ENCODE results near the gene ARL2BP. TPM values are rescaled to one million over a fixed set of nuclear protein-coding genes. Genes with fewer than 3 reads are reported as not detected.
A peak's percentile ranks its signal among the peaks of the same experiment; 100 is the strongest.

The ARL2BP gene
- total and polyA plus RNA-seq, 10 of the 15 experiments (the other 5 are each of a cell fraction or from before 2014, with no cell fraction given): 12.5 to 56.6 (median 29.7) TPM

DNA sequence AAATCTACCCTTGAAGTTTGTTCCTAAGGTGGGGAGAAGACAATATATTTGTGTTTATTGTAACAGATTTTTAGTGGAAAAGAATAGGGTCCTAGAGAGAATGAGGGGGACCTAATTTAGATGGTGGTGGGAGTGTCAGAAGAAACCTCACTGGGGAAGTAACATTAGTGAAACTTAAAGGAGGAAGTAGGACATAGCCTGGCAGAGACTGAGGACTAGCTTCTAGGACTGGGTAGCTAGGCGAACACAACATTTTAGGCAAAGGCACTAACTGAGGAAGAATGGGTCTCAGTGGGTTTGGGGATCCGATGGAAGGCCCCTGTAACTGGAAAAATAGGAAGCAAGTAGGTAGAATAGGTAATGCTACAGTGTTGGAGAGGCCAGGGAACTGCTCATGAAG lies 4.2 kb upstream of the ARL2BP start:
- Histone ChIP-seq H3K9ac (ENCODE audit: control insufficient read depth, insufficient read depth, low read length) (no peak overlapping the region), H4K20me1 (ENCODE audit: control insufficient read depth, insufficient read depth) (no peaks in the 10 kb centered on the region), H2AFZ (ENCODE audit: control insufficient read depth, low read depth, low read length) (no peak overlapping the region), H3K36me3 (ENCODE audit: control insufficient read depth in 2 of 2, insufficient read depth in 2 of 2, low read length in 1 of 2) (peaks cover 0 to 18% of the 10 kb centered on the region in 2 experiments; a peak in 2 of 4 replicates), H3K4me2 (ENCODE audit: control insufficient read depth, insufficient read depth) (no peak overlapping the region), H3K27me3 (replicated peaks in 1 of 2; ENCODE audit: control insufficient read depth in 2 of 2, insufficient read depth in 2 of 2, low read length in 1 of 2) (no peaks in the 10 kb centered on the region), H3K9me3 (replicated peaks; ENCODE audit: control insufficient read depth, insufficient read depth, low read length) (no peaks in the 10 kb centered on the region), H3K79me2 (ENCODE audit: control insufficient read depth, insufficient read depth, low read length) (peaks cover 3% of the 10 kb centered on the region), H3K4me1 (ENCODE audit: control insufficient read depth, insufficient read depth, low read length) (peaks cover 17% of the 10 kb centered on the region; the same call in 1 of the 2 replicates), H3K27ac (ENCODE audit: control insufficient read depth, insufficient read depth) (no peak overlapping the region), H3K4me3 (no peak overlapping the region)
- intact Hi-C loops (cut with micrococcal nuclease; ENCODE audit: unreplicated experiment) (no loop called here), in situ Hi-C loops (cut with MboI) (no loop called here)
- RAD21 ChIA-PET (ENCODE audit: unreplicated experiment): interaction anchor here (0.6 to 3.3 kb wide), 8 partner anchors 20 to 271 kb away, joined by 3 to 14 read pairs (median 3); partner anchors contain the start of genes PSME3IP1 and RSPRY1
- BruUV-seq (replicated peaks): no TSS peak
- FAIRE-seq (no peak), DNase-seq (ENCODE audit: low read depth, low spot score) (no peak), ATAC-seq (peak; percentile 11; the same call in 2 of the 3 replicates)
- POLR2A ChIA-PET: interaction anchor here (0.5 to 7.1 kb wide), 6 partner anchors 10 to 59 kb away, joined by 3 to 35 read pairs (median 4); partner anchors contain the start of genes PSME3IP1 and RSPRY1
- SMC1A ChIA-PET (ENCODE audit: uncharacterized antibody, unreplicated experiment): interaction anchor here (0.7 to 8.4 kb wide), 10 partner anchors 8 to 177 kb away, joined by 3 to 39 read pairs (median 5); partner anchors contain the start of genes PSME3IP1 and RSPRY1
- WGBS (ENCODE audit: insufficient coverage, insufficient replicate concordance, low lambda C conversion rate, missing lambda C conversion rate): 26% methylated on average over 2 of the region's 2 CpGs
- CTCF ChIA-PET: interaction anchor here (0.5 to 4.3 kb wide), 10 partner anchors 40 to 274 kb away, joined by 3 to 19 read pairs (median 4); partner anchors contain the start of gene CPNE2
- TF ChIP-seq IKZF1 (conservative IDR thresholded peaks at IDR 0.05): peak; percentile 42; the same call in 1 of the 2 replicates
- no peak for TF ChIP-seq NR2C1 (IDR thresholded peaks at IDR 0.05)
- peak; percentile 23; the same call in 1 of the 2 replicates for TF ChIP-seq NFIC (IDR thresholded peaks at IDR 0.05; ENCODE audit: low read depth, low read length)
- TF ChIP-seq, protein P1, sequence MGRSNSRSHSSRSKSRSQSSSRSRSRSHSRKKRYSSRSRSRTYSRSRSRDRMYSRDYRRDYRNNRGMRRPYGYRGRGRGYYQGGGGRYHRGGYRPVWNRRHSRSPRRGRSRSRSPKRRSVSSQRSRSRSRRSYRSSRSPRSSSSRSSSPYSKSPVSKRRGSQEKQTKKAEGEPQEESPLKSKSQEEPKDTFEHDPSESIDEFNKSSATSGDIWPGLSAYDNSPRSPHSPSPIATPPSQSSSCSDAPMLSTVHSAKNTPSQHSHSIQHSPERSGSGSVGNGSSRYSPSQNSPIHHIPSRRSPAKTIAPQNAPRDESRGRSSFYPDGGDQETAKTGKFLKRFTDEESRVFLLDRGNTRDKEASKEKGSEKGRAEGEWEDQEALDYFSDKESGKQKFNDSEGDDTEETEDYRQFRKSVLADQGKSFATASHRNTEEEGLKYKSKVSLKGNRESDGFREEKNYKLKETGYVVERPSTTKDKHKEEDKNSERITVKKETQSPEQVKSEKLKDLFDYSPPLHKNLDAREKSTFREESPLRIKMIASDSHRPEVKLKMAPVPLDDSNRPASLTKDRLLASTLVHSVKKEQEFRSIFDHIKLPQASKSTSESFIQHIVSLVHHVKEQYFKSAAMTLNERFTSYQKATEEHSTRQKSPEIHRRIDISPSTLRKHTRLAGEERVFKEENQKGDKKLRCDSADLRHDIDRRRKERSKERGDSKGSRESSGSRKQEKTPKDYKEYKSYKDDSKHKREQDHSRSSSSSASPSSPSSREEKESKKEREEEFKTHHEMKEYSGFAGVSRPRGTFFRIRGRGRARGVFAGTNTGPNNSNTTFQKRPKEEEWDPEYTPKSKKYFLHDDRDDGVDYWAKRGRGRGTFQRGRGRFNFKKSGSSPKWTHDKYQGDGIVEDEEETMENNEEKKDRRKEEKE (IDR thresholded peaks at IDR 0.05): no peak
- TF ChIP-seq GATAD2B (conservative IDR thresholded peaks at IDR 0.05; ENCODE audit: low read depth): no peak
- TF ChIP-seq ZBTB4 (CRISPR knock-in tag; IDR thresholded peaks at IDR 0.05): no peak
- no peak for TF ChIP-seq FOXK2 (IDR thresholded peaks at IDR 0.05)
- TF ChIP-seq, protein P2, sequence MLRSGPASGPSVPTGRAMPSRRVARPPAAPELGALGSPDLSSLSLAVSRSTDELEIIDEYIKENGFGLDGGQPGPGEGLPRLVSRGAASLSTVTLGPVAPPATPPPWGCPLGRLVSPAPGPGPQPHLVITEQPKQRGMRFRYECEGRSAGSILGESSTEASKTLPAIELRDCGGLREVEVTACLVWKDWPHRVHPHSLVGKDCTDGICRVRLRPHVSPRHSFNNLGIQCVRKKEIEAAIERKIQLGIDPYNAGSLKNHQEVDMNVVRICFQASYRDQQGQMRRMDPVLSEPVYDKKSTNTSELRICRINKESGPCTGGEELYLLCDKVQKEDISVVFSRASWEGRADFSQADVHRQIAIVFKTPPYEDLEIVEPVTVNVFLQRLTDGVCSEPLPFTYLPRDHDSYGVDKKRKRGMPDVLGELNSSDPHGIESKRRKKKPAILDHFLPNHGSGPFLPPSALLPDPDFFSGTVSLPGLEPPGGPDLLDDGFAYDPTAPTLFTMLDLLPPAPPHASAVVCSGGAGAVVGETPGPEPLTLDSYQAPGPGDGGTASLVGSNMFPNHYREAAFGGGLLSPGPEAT (IDR thresholded peaks at IDR 0.05; ENCODE audit: low read depth): 0 out of 2 replicates have a peak, but pooled peaks have one; percentile 20
- TF ChIP-seq RELA (IDR thresholded peaks at IDR 0.05; ENCODE audit: borderline replicate concordance, partially characterized antibody): no peak
- TF ChIP-seq MAX (IDR thresholded peaks at IDR 0.05; ENCODE audit: low read depth, low read length): no peak
